Fibroblast of skin of left quadriceps (primary cell): ENCODE results near the gene PI16.
"Not testable (repeated sequence)": the region's sequence is repeated elsewhere in the genome, so short reads cannot be mapped to it uniquely, and the experiment has no call there.

Experiments
- DNase-seq, 2 experiments: peaks; one replicate each; pipeline ENCODE4 v3.0.0-alpha.2; 2013; ENCODE audit warnings: low read depth in 2 of 2

The PI16 gene

DNA sequence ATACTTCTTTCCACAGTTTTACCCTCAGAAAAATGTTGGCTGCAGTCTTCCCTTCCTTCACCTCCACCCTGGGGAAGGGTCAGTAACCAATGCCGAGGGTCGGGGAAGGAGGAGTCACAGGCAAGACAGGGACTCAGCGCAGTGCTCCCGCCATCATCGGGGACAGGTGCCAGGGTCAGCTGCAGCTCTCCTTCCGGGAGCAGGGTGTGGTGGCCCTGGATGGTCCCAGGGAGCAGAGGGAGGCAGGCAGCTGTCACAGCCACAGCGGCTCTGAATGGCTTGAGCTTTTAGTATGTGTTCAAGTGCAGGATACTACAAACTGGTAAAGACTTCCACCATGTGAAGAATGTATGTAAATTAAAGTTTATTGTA is 26.0 kb upstream of the PI16 start:
- DNase-seq = no peak

DNA sequence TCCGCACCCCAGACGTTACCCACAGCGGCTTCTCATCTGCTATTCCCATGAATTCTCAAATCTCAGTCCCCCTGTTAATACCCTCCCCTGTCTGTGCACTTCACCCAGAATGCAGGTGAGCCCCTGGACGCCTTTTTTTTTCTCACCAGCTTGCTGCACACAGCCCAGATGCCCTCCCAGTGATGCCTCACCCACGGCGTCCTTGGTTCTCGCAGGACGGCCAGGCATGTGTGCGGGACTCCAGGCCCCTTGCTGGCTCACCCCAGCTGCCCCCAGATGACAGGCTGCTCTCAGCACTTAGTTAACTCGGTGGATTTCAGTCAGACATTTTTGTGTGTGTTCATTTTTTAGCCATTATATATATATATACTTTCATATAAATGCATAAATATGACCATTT is 25.4 kb upstream of the PI16 start:
- DNase-seq = no peak

DNA sequence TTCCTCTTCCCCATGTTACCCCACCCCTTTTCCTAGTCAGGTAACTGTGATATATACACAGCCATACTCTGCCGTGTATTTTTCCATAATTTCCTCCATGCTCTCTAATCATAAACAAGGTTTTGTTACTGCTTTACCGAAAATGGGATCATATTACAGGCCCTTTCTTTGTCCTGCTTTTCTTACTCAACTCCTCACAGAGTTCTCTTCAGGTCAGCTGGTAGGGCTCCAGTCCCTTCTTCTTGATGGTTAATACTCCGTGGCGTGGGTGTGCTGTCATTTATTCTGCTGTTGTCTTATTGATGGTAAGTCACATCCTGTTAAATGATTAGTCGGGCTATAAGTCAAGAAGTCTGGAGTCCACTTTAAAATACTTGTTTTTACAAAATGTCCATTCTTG is 24.9 kb upstream of the PI16 start:
- no peak for DNase-seq

DNA sequence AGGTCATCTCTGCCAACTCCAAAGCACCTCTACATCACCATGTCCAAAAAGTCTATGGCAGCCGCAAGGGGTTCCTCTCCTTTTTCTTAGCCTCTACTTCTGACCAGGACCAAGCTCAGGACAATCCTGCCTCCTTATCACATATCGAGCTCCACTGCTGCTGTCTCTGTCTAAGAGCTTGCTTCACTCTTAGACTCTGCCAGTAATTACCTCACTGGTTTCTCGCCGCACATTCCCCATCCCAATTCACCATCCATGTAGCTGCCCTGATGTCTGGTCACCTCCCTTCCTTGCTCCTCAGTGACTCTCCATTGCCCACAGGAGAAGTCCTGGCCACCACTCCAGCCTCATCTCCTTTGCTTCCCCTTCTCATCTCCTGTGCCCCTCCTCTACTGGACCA is 24.1 kb upstream of the PI16 start:
- DNase-seq = no peak

DNA sequence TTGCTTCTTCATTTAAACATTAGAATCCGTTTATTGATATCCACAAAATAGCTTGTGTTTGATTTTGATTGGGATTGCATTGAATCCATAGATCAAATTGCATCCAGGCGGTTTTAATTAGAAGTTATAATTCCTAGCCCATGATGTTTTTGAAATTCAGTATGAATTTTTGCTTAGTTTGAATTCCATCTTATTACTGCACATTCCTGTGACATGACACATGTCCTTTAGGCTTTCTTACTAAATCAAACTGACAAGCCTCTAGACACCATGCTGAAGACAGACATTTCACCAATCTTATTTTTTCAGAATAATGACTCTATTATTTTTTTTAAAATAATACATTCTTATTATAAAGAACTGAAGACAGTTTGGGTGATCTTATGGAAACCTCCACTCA is 21.4 kb upstream of the PI16 start:
- peak; percentile 77 to 81 for DNase-seq

DNA sequence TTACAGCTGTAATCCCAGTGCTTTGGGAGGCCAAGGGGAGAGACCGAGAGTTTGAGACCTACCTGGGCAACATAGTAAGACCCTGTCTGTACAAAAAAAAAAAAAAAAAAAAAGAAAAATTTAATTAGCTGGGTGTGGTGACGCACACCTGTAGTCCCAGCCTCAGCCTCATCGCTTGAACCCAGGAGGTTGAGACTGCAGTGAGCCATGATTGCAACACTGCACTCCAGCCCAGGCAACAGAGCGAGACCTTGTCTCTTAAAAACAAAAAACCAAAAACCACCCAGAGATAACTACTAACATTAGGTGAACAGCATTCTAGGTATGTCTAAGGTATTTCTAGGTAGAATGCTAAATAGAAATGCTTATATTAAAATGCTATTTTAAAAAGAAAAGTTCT is 21.0 kb upstream of the PI16 start:
- no peak for DNase-seq

DNA sequence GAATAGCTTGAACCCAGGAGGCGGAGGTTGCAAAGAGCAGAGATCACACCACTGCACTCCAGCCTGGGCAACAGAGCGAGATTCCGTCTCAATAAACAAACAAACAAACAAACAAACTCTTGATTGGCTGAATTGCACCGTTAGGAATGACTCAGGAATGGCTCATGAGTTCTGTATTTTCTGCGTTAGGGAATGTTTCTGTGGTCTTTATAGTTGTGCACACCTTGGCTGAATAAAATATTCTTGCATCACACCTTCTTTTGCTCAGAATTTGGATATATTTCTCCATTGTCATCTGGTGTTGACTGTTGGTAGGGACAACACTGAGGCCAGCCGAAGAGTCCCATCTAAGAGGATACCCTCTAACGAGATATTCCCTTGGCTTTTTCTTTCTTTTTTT is 19.6 kb upstream of the PI16 start:
- DNase-seq = no peak

DNA sequence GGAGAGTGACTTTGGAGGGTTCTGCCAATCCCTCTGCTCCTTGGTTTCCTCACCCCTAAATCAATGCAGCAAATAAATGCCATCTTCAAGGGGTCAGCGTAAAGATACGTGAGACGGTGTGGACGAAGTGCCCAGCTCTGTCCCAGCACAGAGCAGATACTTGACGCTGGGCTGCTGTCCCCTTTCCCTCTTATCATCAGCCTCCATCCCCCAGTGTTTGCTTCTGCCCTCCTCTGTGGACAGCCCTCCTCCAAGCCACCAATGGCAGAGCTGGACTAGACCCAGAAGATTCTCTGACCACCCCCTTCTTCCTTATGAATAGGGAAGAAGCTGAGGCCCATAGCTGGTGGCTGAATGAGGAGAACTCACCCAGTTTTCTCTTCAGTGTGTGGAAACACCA is 17.7 kb upstream of the PI16 start:
- no peak for DNase-seq

DNA sequence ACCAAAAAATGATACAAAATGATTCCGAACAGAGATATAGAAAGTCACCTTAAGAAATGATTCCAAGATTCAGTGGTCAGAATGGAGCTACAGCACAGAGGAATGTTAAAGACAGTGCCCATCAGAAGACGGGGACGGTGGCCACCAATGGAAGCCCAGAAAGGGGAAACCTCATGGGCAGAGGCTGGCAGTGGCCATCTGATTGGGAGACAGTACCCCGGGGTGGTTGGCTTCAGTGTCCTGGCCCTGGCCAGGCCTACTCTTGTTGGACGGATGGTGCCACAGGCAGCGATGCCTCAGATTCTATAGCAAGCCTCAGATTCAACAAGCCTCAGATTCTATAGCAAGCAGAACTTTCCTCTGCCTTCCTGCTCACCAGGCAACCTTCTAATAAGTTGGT is 16.6 kb upstream of the PI16 start:
- no peak for DNase-seq

DNA sequence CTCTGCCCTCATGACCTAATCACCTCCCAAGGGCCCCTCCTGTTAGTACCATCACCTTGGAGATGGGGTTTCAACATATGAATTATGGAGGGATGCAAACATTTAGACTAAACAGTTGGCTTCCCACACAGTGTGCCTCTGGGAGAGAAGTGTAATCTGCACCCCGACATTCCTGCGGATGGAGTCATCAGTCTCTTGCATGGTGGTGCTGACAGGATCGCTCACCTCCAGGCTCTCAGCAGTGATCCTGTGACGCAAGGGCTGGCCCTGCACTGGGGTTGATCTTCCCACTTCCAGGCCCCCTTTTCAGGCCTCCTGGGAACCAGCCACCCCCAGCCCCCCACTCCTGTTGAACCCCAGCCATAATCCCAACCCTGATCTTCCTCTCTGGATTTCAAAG is 16.0 kb upstream of the PI16 start:
- DNase-seq = peak; percentile 81 to 82

DNA sequence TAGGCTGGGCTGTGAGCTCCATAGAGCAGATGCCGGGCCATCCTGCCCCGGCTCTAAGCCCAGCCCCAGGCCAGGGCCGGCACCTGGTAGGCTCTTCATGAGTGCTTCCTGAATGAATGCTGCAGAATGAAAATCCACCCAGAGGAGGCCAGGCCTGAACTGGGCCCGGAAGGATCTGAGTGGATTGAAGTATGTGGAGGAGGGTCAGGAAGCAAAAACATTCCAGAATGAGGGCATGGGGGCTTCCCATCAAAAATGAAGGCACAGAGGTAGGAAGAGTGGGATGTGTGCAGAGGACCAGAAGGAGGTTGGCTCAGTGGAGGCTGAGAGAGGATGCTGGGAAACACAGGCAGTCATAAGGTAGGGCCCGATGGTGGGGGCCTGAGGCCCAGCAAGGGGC is 15.5 kb upstream of the PI16 start:
- DNase-seq = not testable (repeated sequence)

DNA sequence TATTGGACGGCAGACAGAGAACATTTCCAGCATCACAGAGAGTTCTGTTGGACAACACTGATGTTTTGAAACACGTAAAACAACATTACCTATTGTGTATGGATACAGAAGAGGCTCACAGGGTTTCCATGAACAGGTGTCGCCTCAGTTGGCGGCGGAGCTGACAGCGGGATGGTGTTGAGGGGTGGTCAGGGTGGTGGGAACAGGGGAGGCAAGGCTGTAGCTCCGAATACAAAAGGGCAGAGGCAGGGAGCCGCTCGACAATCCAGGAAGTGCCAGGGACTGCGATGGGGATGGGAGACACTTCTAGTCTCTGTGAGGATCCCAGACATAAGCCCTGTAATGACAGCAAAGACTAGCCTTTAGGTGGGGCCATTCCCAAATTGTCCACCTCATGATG is 14.5 kb upstream of the PI16 start:
- DNase-seq = no peak

DNA sequence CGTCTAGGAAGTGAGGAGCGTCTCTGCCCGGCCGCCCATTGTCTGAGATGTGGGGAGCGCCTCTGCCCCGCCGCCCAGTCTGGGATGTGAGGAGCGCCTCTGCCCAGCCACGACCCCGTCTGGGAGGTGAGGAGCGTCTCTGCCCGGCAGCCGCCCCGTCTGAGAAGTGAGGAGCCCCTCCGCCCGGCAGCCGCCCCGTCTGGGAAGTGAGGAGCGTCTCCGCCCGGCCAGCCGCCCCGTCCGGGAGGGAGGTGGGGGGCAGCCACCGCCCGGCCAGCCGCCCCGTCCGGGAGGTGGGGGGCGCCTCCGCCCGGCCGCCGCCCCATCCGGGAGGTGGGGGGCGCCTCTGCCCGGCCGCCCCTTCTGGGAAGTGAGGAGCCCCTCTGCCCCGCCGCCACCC is 13.0 kb upstream of the PI16 start:
- DNase-seq = not testable (repeated sequence)

DNA sequence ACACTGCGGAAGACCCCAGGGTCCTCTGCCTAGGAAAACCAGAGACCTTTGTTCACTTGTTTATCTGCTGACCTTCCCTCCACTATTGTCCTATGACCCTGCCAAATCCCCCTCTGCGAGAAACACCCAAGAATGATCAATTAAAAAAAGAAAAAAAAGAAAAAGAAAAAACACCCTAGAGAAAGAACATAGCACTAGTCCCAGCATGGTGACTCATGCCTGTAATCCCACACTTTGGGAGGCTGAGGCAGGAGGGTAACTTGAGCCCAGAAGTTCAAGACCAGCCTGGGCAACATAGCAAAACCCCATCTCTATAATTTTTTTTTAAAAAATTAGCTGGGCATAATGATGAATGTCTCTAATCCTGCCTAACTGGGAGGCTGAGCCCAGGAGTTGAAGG is 12.2 kb upstream of the PI16 start:
- DNase-seq = not testable (repeated sequence)

DNA sequence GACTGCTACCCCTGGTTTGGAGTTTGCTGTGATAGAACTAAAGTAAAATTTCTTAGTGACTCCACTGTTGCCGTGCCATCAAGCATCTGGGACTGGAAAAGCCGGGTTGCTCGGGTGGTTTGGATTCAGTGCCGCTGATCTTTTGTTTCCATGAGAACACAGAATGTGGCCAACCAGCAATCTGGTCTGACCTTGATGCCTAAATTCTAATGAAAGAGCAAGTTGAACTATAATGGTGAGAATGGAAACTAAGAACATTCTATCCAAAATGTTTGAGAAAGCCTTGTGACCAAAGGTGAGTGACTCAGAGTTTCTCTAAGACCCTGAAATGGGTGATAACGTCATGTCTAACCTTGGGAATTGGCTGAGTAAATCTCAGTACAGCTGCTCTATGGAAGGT is 9.9 kb upstream of the PI16 start:
- DNase-seq = no peak

DNA sequence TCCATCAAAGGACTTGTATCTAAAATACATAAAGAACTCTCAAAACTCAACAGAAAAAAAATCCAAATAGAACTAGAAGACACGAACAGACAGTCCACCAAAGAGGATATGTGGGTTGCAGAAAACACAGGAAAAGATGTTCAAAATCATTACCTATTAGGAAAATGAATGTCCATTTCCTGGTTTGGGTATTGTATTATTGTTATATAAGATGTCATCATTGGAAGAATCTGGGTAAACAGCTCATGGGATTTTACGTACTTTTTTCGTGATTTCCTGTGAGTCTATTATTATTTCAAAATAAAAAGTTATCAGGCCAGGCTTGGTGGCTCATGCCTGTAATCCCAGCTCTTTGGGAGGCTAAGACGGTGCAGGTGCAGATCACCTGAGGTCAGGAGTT is 9.2 kb upstream of the PI16 start:
- DNase-seq = no peak

DNA sequence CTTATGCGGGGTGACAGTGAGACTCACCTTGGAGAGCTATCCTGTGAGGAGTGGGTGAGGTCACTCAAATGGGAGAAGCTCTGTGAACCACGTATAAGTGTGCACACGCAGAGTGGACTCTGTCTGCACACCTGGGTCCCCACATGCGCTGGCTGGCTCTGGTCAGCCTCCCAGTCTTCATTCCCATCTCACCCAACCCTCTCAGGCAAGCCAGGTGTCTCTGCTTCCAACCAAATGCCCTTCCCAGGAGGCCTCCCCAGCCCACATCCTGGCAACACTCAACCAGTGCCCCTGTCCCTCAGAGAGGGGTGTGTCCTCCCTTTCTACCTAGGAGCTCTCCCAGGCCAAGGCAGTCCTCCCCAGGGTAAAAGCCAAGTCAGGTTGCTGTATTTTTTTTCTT is 8.0 kb upstream of the PI16 start:
- DNase-seq = no peak

DNA sequence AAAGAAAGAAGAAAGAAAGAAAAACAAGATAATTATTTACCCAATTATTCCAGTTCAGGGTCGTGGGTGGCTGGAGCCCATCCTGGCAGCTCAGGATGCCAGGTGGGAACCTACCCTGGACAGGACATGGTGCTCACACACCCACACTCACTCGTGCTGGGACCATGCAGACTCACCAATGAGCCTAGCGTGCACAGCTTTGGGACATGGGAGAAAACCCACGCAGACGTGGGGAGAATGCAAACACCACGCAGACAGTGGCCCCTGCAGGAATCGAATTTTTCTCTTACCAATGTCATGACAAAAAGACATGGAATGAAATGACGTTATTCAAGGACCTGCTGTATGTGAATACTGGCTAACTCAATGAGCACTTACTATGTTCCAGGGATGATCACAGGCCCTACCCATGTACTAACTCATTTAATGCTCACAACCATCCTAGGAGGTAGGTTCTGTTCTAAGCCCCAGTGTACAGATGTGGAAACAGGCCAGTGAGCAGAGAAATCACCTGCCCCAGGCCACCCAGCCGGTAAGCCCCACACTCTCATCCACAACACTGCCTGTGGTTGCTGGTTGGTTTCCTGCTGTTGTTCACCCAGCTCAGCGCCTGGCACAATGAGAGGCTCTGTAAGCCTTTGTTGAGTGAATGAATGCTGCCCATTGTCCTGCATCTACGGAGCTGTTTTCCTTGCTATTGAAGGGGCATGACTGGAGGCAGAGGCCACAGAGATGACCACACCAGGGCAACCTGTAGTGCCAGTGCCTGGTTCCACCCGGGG is 6.8 kb upstream of the PI16 start:
- no peak for DNase-seq

DNA sequence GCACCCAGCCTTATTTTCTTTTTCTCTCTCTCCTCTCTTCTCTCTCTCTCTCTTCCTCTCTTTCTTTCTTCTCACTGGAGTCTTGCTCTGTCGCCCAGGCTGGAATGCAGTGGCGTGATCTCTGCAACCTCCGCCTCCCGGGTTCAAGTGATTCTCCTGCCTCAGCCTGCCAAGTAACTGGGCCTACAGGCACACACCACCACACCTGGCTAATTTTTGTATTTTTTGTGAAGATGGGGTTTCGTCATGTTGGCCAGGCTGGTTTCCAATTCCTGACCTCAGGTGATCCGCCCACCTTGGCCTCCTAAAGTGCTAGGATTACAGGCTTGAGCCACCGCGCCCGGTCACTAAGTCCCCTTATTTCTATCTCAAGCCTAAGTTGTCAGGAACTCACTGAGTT is 5.5 kb upstream of the PI16 start:
- not testable (repeated sequence) for DNase-seq

DNA sequence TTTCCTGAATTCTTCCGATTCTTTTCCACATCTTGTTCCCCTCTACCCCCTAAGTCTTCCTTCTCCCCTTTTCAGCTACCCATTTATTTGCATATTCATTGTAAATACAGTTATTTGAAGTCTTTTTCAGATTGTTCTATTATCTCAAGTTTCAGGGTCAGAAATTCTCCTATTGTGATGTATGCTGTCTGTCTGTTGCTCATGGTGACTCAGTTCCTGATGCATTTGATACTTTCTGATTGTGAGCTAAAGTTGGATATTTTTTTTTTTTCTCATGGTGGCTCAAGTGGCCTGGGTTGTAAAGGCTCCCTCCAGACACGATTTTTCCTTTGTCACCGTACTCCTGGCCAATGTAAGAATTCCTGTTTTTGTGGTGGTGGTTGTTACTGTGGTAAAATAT is 4.9 kb upstream of the PI16 start:
- DNase-seq = no peak

DNA sequence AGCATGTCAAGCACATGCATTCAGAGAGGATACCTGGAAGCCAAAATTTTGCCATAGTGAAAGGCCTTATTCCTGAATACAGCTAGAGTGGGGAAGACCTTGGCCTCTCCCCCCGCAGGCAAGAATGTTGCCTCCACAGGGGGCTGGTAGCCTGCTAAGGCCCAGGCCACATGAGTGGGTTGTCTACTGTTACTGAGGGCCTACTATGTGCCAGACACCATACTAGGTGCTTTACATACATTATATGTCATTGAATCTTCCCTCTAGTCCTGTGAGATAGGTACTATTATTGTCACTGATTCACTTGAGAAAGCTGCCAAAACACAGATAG is 642 bp upstream of the PI16 start:
- DNase-seq = no peak

DNA sequence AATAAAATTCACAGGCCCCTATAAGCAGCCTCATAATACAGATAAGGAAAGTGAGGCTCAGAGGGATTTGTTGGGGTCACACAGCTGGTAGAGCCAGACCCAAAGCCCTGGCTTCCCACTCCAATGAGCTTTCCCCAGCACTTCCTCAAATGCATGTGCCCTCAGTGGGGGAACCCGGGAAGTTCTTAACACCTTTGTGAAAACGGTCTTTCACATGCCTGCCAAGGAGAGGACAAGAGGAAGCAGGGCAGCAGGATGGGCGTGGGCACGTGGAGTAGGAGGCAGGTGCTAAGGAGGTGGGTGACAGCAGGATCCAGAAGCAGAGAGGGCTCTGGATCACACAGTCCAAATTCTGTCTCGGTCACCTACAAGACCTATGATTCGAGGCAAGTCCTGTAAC is 598 bp downstream of the PI16 start:
- DNase-seq = no peak

DNA sequence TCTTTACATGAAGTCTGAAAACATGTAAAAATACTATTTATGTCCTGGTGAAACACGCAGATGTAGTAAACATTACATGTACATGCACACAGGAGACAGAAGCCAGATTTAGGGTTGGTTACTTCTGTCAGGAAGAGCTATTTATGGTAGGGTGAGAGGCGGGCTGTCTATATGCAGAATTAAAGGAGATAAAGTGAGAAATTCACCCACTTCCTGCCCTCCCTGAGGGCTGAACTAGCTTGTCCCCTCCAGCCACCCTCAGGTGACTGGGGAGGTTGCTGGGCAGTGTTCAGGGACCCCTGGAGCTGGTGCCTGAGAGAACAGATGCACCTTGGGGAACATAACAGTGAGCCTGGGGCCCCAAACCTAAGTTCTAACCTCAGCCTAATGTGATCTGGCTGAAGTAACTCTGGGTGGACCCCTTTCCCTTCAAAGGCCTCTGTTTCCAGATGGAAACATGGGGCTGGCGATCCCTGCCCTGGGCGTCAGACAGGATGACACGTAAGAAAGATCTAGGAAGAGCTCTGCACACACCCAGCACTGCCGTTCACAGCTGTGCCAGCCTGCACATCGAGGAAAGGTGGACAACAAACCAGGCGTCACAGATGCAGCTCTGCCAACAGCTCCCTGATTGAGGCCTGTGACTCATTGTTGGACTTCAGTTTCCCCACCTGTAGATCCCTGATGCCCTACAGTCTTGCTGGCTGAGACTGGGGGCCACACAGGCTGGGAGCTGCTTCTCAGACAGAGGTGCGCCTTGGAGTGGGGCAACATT is 1.3 kb downstream of the PI16 start:
- no peak for DNase-seq

DNA sequence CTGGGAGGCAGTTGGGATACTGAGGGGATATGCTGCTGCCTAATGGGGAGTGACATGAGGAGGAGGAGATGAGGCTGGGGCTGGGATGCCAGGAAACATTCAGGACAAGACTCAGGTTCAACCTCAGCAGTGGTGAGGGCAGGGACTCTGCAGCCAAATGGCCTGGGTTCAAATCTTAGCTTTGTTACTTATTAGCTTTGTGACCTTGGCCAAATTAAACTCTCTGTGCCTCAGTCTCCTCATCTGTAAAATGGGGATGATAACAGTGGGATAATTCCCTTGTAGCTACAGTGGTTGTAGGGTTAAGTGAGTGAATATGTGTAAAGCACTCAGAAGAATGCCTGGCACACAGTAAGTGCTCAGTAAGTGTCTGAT is 1.9 kb downstream of the PI16 start:
- DNase-seq = no peak
